Mucosa of stomach (tissue), 1 donor: ENCODE measurements around the gene ZNF521.

Experiments
- H3K27me3 ChIP-seq: one replicate; pipeline ENCODE4 v1.7.0; 2013; ENCODE audit warnings: mild to moderate bottlenecking, low read length; ENCODE audit not compliant: control insufficient read depth, insufficient read depth
- H3K36me3 ChIP-seq: one replicate; pipeline ENCODE4 v1.7.0; 2013; ENCODE audit warnings: low read length; ENCODE audit not compliant: control insufficient read depth, insufficient read depth
- H3K4me1 ChIP-seq: one replicate; pipeline ENCODE4 v1.7.0; 2013; ENCODE audit warnings: mild to moderate bottlenecking, low read length; ENCODE audit not compliant: control insufficient read depth, insufficient read depth
- H3K4me3 ChIP-seq: one replicate; pipeline ENCODE4 v1.7.0; 2013; ENCODE audit warnings: low read length
- H3K9ac ChIP-seq: one replicate; pipeline ENCODE4 v1.7.0; 2013; ENCODE audit warnings: mild to moderate bottlenecking, low read length, moderate library complexity
- H3K9me3 ChIP-seq: one replicate; pipeline ENCODE4 v1.7.0; 2013; ENCODE audit warnings: mild to moderate bottlenecking, low read length, moderate library complexity; ENCODE audit not compliant: control insufficient read depth
- donor health status: Pancreatic carcinoma.

ZNF521 gene

DNA sequence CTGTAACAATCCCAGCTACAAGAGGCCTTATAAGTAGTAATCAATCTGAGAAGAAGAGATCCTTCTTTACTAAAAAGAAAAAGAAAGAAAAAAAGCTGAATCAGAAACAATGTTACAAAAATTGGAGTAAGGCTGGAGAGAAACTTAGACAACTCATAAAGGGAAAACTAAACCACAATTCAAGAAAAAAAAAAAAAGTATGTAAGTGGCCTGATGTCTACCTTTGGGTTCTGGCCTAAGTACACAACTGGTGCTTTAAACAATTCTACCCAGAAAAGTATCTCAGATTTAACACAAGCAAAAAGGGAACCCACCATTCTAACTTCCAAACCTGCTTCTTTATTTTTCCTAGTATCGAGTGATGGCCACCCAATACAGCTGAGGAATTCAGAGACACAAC is 45.3 kb downstream of the ZNF521 start:
- Histone ChIP-seq H3K4me3 (no peak overlapping the region), H3K36me3 (no peaks in the 10 kb centered on the region), H3K9ac (no peak overlapping the region), H3K4me1 (no peaks in the 10 kb centered on the region), H3K9me3 (no peaks in the 10 kb centered on the region), H3K27me3 (no peaks in the 10 kb centered on the region)

- no peaks in the 10 kb centered on the region for H3K27me3 ChIP-seq
- H3K9me3 ChIP-seq: no peaks in the 10 kb centered on the region
- H3K4me1 ChIP-seq: no peaks in the 10 kb centered on the region
- no peaks in the 10 kb centered on the region for H3K36me3 ChIP-seq
- no peak overlapping the region for H3K4me3 ChIP-seq
- H3K9ac ChIP-seq: no peak overlapping the region
Observed at GRCh38 chr18:25305584-25305983, 46.4 kb downstream of the ZNF521 start.

GRCh38 chr18:25300492-25300891 is 51.5 kb downstream of the ZNF521 start:
- no peak overlapping the region for H3K9ac ChIP-seq
- H3K4me3 ChIP-seq: no peak overlapping the region
- no peaks in the 10 kb centered on the region for H3K36me3 ChIP-seq
- no peaks in the 10 kb centered on the region for H3K9me3 ChIP-seq
- no peaks in the 10 kb centered on the region for H3K4me1 ChIP-seq
- H3K27me3 ChIP-seq: no peaks in the 10 kb centered on the region

DNA sequence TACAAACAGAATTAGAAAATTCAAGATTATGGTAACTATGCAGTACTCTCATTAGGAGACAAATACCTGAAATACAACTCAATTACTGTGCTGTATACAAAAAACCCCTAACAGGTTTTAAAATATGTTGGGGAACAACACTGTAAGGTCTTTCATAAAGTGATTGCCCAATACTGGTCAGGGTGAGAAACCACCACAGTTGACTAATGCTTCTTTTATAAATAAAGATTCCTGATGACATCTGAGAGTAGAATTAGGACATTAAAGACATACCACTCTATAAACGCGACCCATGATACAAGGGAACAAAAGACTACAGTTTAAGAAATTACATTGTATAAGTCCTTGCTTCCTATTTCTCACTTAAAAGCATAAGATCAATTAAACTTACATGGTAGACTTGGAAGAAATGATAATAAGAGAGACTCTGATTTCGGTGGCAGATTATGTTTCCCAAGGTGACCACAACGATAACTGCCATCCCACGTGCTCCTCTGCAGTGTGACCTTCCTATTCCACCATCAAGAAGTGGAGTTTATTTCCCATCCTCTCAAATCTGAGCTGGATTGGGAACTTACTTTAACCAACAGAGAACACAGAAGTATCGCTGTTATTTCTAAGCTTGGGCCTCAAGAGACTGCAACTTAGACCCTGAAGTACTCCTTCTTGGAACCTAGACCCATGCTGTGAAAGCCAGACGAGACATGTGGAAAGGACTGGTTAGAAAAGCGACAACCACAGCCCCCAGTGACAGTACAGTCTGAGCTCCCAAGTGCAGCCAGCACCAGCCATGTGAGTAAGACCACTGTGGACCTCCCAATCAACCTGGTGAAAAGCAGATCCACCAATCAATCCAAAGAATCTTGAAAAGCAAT is 52.3 kb downstream of the ZNF521 start:
- no peak overlapping the region for H3K9ac ChIP-seq
- no peak overlapping the region for H3K4me3 ChIP-seq
- H3K27me3 ChIP-seq: no peaks in the 10 kb centered on the region
- H3K36me3 ChIP-seq: no peaks in the 10 kb centered on the region
- H3K4me1 ChIP-seq: no peaks in the 10 kb centered on the region
- no peaks in the 10 kb centered on the region for H3K9me3 ChIP-seq

GRCh38 chr18:25298853-25299274 is 53.1 kb downstream of the ZNF521 start:
- Histone ChIP-seq H3K27me3 (no peaks in the 10 kb centered on the region), H3K36me3 (no peaks in the 10 kb centered on the region), H3K9me3 (no peaks in the 10 kb centered on the region), H3K4me1 (no peaks in the 10 kb centered on the region), H3K9ac (no peak overlapping the region), H3K4me3 (no peak overlapping the region)

DNA sequence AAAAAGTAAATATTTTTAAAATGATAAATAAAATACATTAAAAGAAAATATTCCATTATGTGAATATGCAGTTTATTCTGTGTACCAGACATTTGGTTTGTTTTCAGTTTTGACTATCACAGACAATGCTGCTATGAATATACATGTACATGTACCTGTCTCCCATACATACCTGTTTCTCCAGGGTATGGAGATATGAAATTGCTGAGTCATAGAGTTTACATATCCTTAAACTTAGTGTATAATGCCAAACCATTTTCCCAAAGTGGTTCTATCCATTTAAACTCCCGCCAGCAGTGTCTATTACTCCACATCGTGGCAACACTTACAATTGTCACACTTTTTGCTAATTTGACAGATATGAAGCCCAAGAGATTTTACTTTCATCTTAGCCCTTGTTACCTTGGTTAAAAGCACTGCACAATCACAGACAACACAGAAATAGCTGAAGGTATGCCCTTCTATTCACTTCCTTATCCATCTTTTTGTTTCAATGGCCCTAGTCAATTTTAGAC is 56.3 kb downstream of the ZNF521 start:
- no peak overlapping the region for H3K9ac ChIP-seq
- H3K36me3 ChIP-seq: no peaks in the 10 kb centered on the region
- H3K27me3 ChIP-seq: no peaks in the 10 kb centered on the region
- no peak overlapping the region for H3K4me3 ChIP-seq
- H3K4me1 ChIP-seq: no peaks in the 10 kb centered on the region
- no peaks in the 10 kb centered on the region for H3K9me3 ChIP-seq

GRCh38 chr18:25291150-25291549 is 60.8 kb downstream of the ZNF521 start:
- Histone ChIP-seq H3K36me3 (no peaks in the 10 kb centered on the region), H3K9me3 (no peaks in the 10 kb centered on the region), H3K27me3 (no peaks in the 10 kb centered on the region), H3K9ac (no peak overlapping the region), H3K4me1 (no peaks in the 10 kb centered on the region), H3K4me3 (no peak overlapping the region)

DNA sequence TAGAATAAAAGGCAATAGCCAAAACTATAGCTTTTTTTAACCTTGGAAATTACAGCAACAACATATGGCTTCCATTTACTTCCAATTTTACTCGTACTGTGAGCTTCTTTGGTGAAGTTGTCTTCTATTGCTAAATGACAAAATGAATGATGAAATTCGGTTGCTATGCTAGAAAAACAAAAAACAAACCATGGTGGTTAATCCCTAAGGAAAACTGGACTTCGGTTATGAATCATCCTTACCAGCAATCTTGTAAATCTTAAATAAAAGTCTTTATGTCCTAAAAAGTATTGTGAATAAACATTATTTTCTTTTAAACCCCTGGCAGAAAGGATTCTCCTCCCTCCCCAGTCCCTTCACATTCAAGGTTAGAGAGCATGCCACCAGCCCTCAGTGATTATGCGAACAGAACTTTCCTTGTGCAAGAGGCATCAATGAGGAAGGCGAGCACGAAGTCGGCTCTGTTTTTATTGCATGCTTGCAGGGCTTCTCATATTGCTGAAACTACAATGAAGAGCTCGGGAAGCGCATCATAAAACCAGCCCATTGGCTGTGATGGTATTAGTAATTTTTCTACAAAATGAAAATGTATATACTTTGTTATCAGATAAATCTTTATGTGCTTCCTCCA is 62.9 kb downstream of the ZNF521 start:
- H3K4me1 ChIP-seq: no peaks in the 10 kb centered on the region
- H3K4me3 ChIP-seq: no peak overlapping the region
- H3K36me3 ChIP-seq: no peaks in the 10 kb centered on the region
- H3K9me3 ChIP-seq: no peaks in the 10 kb centered on the region
- no peaks in the 10 kb centered on the region for H3K27me3 ChIP-seq
- no peak overlapping the region for H3K9ac ChIP-seq

GRCh38 chr18:25288340-25288938 is 63.5 kb downstream of the ZNF521 start:
- H3K36me3 ChIP-seq: no peaks in the 10 kb centered on the region
- H3K4me3 ChIP-seq: no peak overlapping the region
- no peaks in the 10 kb centered on the region for H3K4me1 ChIP-seq
- no peak overlapping the region for H3K9ac ChIP-seq
- H3K9me3 ChIP-seq: no peaks in the 10 kb centered on the region
- H3K27me3 ChIP-seq: no peaks in the 10 kb centered on the region

GRCh38 chr18:25287106-25287505 is 64.9 kb downstream of the ZNF521 start:
- H3K36me3 ChIP-seq: no peaks in the 10 kb centered on the region
- no peak overlapping the region for H3K4me3 ChIP-seq
- H3K9ac ChIP-seq: no peak overlapping the region
- no peaks in the 10 kb centered on the region for H3K27me3 ChIP-seq
- H3K4me1 ChIP-seq: no peaks in the 10 kb centered on the region
- H3K9me3 ChIP-seq: no peaks in the 10 kb centered on the region

DNA sequence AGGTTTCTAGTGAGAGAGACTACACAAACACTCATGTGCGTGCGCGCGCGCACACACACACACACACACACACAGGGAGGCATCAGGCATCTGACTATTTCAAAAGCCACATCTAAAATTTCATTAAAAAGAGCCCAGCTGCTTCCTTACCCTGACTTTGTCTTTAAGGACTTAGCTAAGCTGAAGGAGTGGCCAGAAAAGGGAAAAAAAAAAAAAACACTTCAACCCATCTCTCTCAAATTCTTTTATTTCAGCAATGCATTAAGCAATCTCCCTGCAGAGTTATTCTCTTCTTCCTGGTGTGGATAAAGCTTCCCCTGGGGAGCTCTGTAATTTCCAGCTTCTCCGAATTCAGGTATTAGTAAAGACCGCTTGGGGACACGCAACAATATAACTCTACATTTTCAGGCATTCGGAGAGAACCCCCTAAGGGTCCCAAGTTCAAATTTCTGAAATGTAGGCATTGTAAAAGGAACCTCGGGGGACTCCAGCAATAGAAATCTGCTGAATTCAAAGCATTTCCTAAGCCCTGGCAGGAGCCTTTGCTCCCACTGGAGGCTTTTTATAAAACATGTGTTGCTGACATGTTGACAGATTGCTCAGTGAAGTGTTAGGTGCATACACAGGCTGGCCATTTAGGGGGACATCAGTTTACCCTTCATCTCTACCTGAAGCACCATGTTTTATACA is 67.0 kb downstream of the ZNF521 start:
- H3K4me1 ChIP-seq: no peaks in the 10 kb centered on the region
- no peaks in the 10 kb centered on the region for H3K27me3 ChIP-seq
- no peaks in the 10 kb centered on the region for H3K36me3 ChIP-seq
- no peak overlapping the region for H3K4me3 ChIP-seq
- H3K9ac ChIP-seq: no peak overlapping the region
- H3K9me3 ChIP-seq: no peaks in the 10 kb centered on the region

DNA sequence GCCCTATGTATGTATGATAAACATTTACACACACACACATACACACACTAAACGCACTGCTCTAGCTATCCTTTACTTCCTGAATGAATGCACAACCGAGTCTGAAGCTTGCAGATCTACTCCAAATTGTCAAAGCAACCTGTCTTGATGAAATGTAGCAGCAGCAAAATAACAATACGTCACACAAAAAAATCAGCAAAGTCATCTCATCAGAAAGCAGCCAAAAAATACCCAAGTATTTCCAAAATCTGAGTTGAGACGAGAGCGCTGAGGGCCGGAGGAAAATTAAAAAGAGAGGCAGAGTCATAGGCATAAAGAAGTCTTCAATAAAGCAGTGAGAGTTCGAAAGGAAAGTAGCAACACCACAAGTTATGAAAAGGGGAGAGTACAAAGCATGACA is 67.7 kb downstream of the ZNF521 start:
- no peaks in the 10 kb centered on the region for H3K9me3 ChIP-seq
- no peak overlapping the region for H3K4me3 ChIP-seq
- H3K4me1 ChIP-seq: no peaks in the 10 kb centered on the region
- no peak overlapping the region for H3K9ac ChIP-seq
- H3K36me3 ChIP-seq: no peaks in the 10 kb centered on the region
- no peaks in the 10 kb centered on the region for H3K27me3 ChIP-seq
